ENCODE results near the gene PRPF39.
"Not testable (repeated sequence)": the region's sequence is repeated elsewhere in the genome, so short reads cannot be mapped to it uniquely, and the experiment has no call there.

The PRPF39 gene

GRCh38 chr14:45066667-45067066 is 17.2 kb upstream of the PRPF39 start:
- no peak for TF ChIP-seq POLR2A (IDR thresholded peaks at IDR 0.05; ENCODE audit: low read depth, low read length)
- no peak for FAIRE-seq
- no peak for DNase-seq (ENCODE audit: insufficient read length, low spot score)

- FAIRE-seq (no peak), DNase-seq (ENCODE audit: insufficient read length, low spot score) (no peak)
- no peak for TF ChIP-seq POLR2A (IDR thresholded peaks at IDR 0.05; ENCODE audit: low read depth, low read length)
Observed at GRCh38 chr14:45068396-45068795, 15.5 kb upstream of the PRPF39 start.

GRCh38 chr14:45070215-45070614 is 13.7 kb upstream of the PRPF39 start:
- no peak for FAIRE-seq
- DNase-seq (ENCODE audit: insufficient read length, low spot score): no peak
- no peak for TF ChIP-seq POLR2A (IDR thresholded peaks at IDR 0.05; ENCODE audit: low read depth, low read length)

GRCh38 chr14:45072126-45072525 is 11.8 kb upstream of the PRPF39 start:
- no peak for FAIRE-seq
- TF ChIP-seq POLR2A (IDR thresholded peaks at IDR 0.05; ENCODE audit: low read depth, low read length): no peak
- no peak for DNase-seq (ENCODE audit: insufficient read length, low spot score)

- no peak for TF ChIP-seq POLR2A (IDR thresholded peaks at IDR 0.05; ENCODE audit: low read depth, low read length)
- no peak for FAIRE-seq
- no peak for DNase-seq (ENCODE audit: insufficient read length, low spot score)
Observed at GRCh38 chr14:45073231-45073879, 10.6 kb upstream of the PRPF39 start.

- DNase-seq (ENCODE audit: insufficient read length, low spot score) (no peak), FAIRE-seq (no peak)
- no peak for TF ChIP-seq POLR2A (IDR thresholded peaks at IDR 0.05; ENCODE audit: low read depth, low read length)
Observed at GRCh38 chr14:45078323-45078722, 5.6 kb upstream of the PRPF39 start.

GRCh38 chr14:45080416-45080968 is 3.4 kb upstream of the PRPF39 start:
- not testable (repeated sequence) for DNase-seq (ENCODE audit: insufficient read length, low spot score); FAIRE-seq

- not testable (repeated sequence) for FAIRE-seq
Observed at GRCh38 chr14:45081096-45081495, 2.8 kb upstream of the PRPF39 start.

GRCh38 chr14:45082420-45082819 is 1.5 kb upstream of the PRPF39 start:
- no peak for DNase-seq (ENCODE audit: insufficient read length, low spot score)
- FAIRE-seq: no peak
- TF ChIP-seq POLR2A (IDR thresholded peaks at IDR 0.05; ENCODE audit: low read depth, low read length): no peak

More at GRCh38 chr14:45081096-45081495, 2.8 kb upstream of the PRPF39 start:
- DNase-seq (ENCODE audit: insufficient read length, low spot score): not testable (repeated sequence)

- FAIRE-seq (no peak), DNase-seq (ENCODE audit: insufficient read length, low spot score) (no peak)
- TF ChIP-seq POLR2A (IDR thresholded peaks at IDR 0.05; ENCODE audit: low read depth, low read length): no peak
Observed at GRCh38 chr14:45083617-45083975, 320 bp upstream of the PRPF39 start.

- no peak for DNase-seq (ENCODE audit: insufficient read length, low spot score)
- TF ChIP-seq POLR2A (IDR thresholded peaks at IDR 0.05; ENCODE audit: low read depth, low read length): no peak
- FAIRE-seq: peak; percentile 48
Observed at GRCh38 chr14:45084946-45085346, 1.0 kb downstream of the PRPF39 start.

GRCh38 chr14:45089813-45090212 is 5.9 kb downstream of the PRPF39 start:
- FAIRE-seq: no peak
- no peak for DNase-seq (ENCODE audit: insufficient read length, low spot score)
- TF ChIP-seq POLR2A (IDR thresholded peaks at IDR 0.05; ENCODE audit: low read depth, low read length): no peak

- DNase-seq (ENCODE audit: insufficient read length, low spot score): no peak
- TF ChIP-seq POLR2A (IDR thresholded peaks at IDR 0.05; ENCODE audit: low read depth, low read length): no peak
- FAIRE-seq: no peak
Observed at GRCh38 chr14:45091710-45092109, 7.8 kb downstream of the PRPF39 start.

- FAIRE-seq (no peak), DNase-seq (ENCODE audit: insufficient read length, low spot score) (no peak)
- TF ChIP-seq POLR2A (IDR thresholded peaks at IDR 0.05; ENCODE audit: low read depth, low read length): no peak
Observed at GRCh38 chr14:45094275-45094674, 10.4 kb downstream of the PRPF39 start.

GRCh38 chr14:45095143-45095542 is 11.2 kb downstream of the PRPF39 start:
- no peak for DNase-seq (ENCODE audit: insufficient read length, low spot score)
- no peak for FAIRE-seq
- TF ChIP-seq POLR2A (IDR thresholded peaks at IDR 0.05; ENCODE audit: low read depth, low read length): no peak

- TF ChIP-seq POLR2A (IDR thresholded peaks at IDR 0.05; ENCODE audit: low read depth, low read length): no peak
- FAIRE-seq (no peak), DNase-seq (ENCODE audit: insufficient read length, low spot score) (no peak)
Observed at GRCh38 chr14:45096218-45096617, 12.3 kb downstream of the PRPF39 start.
